H1 (cell line): Measurements from ENCODE around the gene PLA1A. TPM values are rescaled to one million over a fixed set of nuclear protein-coding genes. Genes with fewer than 3 reads are reported as not detected.

ENCODE experiments used
- BCL11A ChIP-seq, 2 experiments: IDR thresholded peaks; one replicate each; pipeline ENCODE4 v1.6.1; 2011; ENCODE audit warnings: low read depth in 2 of 2, low read length in 2 of 2, mild to moderate bottlenecking in 2 of 2
- EZH2 ChIP-seq: fragments of 200-600 bp; sonication (generic); IDR thresholded peaks from 2 replicates; pipeline ENCODE4 v1.7.1; 2012; ENCODE audit warnings: low read depth, mild to moderate bottlenecking, moderate library complexity, low read length, inconsistent platforms; ENCODE audit not compliant: severe bottlenecking
- POU5F1 ChIP-seq: IDR thresholded peaks from 2 replicates; pipeline ENCODE4 v1.6.1; 2011; ENCODE audit warnings: low read depth, mild to moderate bottlenecking, low read length, moderate library complexity
- RBBP5 ChIP-seq: IDR thresholded peaks from 2 replicates; pipeline ENCODE4 v1.7.1; 2012; ENCODE audit warnings: low read depth, mild to moderate bottlenecking, inconsistent platforms, low read length, moderate library complexity, borderline replicate concordance
- SAP30 ChIP-seq: fragments of 300-600 bp; sonication (generic); IDR thresholded peaks from 2 replicates; pipeline ENCODE4 v1.7.1; 2012; ENCODE audit warnings: low read length, moderate library complexity, mild to moderate bottlenecking, inconsistent platforms; ENCODE audit not compliant: insufficient read depth, insufficient replicate concordance
- SIRT6 ChIP-seq: IDR thresholded peaks from one replicate; pipeline ENCODE4 v1.7.1; 2012; ENCODE audit warnings: low read length, inconsistent platforms
- SP4 ChIP-seq: IDR thresholded peaks from 2 replicates; pipeline ENCODE4 v1.6.1; 2012; ENCODE audit warnings: low read length, inconsistent platforms
- TEAD4 ChIP-seq: IDR thresholded peaks from 2 replicates; pipeline ENCODE4 v1.6.1; 2012; ENCODE audit warnings: low read depth, low read length, inconsistent platforms, mixed read lengths
- polyA plus RNA-seq, 7 experiments: library from polyadenylated mRNA; depleted of rRNA in 3 of 7; stranded (reverse) in 5 of 7; unstranded in 2 of 7; fragments of >200 nt in 5 of 7; fragments of 200-250 nt in 2 of 7; gene quantifications; 1 replicate in 5 of 7; 2 replicates in 1 of 7; 4 replicates in 1 of 7; pipeline versions ENCODE4 v1.2.1 to v1.2.3, GENCODE V29; 2011 to 2013; ENCODE audit warnings: missing spikeins in 2 of 7, mixed read lengths in 2 of 7
- total RNA-seq: library from RNA; stranded (reverse); fragmentation: NEBNext Ultra II Directional; extraction: Animal tissue kit (Norgen Biotek cat#: 25700); gene quantifications from 2 replicates; pipeline ENCODE4 v1.2.1, GENCODE V29; 2021
- TF ChIP-seq, protein P1 (sequence below): fragments of 300-600 bp; sonication (generic); IDR thresholded peaks from 2 replicates; pipeline ENCODE4 v1.7.1; 2012; ENCODE audit warnings: low read length, moderate library complexity, mild to moderate bottlenecking, inconsistent platforms; ENCODE audit not compliant: insufficient replicate concordance

Gene PLA1A
- total and polyA plus RNA-seq, 2 of the 8 experiments (the other 6 are each of a cell fraction or from before 2014, with no cell fraction given) = not detected

DNA sequence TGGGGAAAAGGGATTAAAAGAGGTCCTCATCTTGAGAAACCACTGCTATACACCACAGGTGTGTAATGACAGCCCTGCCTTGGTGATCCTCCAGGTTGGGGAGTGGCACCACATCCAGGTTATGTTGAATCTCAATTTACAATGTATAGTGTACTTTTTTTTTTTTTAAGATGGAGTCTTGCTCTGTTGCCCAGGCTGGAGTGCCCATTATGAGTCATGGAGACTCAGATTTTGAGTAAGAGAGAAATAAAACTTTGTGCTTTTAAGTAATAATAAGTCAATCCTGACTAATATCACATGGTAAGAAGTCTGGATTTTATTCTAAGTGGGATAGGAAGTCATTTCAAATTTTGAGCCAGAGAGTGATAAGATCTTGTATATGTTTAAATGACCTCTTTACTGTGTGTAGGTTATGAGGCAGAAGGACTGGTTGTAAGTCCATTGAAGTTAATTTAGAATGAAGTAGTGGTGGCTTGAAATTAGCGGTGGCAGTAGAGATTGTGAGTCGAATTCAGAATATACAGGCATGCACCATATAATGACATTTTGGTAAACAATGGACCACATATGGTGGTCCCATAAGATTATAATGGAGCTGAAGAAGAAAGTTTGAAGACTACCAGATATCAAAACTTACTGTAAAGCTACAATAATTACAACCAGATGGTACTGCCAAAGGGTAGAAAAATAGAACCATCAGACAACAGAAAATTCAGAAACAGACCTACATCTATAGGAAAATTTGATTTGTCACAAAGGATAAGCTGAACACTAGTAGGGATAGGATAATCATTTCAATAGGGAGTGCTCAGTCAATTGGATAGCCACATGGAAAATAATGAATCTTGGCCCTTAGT is 42.0 kb downstream of the PLA1A start (continued):
- TF ChIP-seq, protein P1, sequence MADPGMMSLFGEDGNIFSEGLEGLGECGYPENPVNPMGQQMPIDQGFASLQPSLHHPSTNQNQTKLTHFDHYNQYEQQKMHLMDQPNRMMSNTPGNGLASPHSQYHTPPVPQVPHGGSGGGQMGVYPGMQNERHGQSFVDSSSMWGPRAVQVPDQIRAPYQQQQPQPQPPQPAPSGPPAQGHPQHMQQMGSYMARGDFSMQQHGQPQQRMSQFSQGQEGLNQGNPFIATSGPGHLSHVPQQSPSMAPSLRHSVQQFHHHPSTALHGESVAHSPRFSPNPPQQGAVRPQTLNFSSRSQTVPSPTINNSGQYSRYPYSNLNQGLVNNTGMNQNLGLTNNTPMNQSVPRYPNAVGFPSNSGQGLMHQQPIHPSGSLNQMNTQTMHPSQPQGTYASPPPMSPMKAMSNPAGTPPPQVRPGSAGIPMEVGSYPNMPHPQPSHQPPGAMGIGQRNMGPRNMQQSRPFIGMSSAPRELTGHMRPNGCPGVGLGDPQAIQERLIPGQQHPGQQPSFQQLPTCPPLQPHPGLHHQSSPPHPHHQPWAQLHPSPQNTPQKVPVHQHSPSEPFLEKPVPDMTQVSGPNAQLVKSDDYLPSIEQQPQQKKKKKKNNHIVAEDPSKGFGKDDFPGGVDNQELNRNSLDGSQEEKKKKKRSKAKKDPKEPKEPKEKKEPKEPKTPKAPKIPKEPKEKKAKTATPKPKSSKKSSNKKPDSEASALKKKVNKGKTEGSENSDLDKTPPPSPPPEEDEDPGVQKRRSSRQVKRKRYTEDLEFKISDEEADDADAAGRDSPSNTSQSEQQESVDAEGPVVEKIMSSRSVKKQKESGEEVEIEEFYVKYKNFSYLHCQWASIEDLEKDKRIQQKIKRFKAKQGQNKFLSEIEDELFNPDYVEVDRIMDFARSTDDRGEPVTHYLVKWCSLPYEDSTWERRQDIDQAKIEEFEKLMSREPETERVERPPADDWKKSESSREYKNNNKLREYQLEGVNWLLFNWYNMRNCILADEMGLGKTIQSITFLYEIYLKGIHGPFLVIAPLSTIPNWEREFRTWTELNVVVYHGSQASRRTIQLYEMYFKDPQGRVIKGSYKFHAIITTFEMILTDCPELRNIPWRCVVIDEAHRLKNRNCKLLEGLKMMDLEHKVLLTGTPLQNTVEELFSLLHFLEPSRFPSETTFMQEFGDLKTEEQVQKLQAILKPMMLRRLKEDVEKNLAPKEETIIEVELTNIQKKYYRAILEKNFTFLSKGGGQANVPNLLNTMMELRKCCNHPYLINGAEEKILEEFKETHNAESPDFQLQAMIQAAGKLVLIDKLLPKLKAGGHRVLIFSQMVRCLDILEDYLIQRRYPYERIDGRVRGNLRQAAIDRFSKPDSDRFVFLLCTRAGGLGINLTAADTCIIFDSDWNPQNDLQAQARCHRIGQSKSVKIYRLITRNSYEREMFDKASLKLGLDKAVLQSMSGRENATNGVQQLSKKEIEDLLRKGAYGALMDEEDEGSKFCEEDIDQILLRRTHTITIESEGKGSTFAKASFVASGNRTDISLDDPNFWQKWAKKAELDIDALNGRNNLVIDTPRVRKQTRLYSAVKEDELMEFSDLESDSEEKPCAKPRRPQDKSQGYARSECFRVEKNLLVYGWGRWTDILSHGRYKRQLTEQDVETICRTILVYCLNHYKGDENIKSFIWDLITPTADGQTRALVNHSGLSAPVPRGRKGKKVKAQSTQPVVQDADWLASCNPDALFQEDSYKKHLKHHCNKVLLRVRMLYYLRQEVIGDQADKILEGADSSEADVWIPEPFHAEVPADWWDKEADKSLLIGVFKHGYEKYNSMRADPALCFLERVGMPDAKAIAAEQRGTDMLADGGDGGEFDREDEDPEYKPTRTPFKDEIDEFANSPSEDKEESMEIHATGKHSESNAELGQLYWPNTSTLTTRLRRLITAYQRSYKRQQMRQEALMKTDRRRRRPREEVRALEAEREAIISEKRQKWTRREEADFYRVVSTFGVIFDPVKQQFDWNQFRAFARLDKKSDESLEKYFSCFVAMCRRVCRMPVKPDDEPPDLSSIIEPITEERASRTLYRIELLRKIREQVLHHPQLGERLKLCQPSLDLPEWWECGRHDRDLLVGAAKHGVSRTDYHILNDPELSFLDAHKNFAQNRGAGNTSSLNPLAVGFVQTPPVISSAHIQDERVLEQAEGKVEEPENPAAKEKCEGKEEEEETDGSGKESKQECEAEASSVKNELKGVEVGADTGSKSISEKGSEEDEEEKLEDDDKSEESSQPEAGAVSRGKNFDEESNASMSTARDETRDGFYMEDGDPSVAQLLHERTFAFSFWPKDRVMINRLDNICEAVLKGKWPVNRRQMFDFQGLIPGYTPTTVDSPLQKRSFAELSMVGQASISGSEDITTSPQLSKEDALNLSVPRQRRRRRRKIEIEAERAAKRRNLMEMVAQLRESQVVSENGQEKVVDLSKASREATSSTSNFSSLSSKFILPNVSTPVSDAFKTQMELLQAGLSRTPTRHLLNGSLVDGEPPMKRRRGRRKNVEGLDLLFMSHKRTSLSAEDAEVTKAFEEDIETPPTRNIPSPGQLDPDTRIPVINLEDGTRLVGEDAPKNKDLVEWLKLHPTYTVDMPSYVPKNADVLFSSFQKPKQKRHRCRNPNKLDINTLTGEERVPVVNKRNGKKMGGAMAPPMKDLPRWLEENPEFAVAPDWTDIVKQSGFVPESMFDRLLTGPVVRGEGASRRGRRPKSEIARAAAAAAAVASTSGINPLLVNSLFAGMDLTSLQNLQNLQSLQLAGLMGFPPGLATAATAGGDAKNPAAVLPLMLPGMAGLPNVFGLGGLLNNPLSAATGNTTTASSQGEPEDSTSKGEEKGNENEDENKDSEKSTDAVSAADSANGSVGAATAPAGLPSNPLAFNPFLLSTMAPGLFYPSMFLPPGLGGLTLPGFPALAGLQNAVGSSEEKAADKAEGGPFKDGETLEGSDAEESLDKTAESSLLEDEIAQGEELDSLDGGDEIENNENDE = no peak
- TF ChIP-seq RBBP5 (no peak), SAP30 (no peak), SIRT6 (no peak), SP4 (no peak), TEAD4 (no peak), BCL11A (IDR thresholded peaks at IDR 0.05; ENCODE audit: low read depth in 2 of 2, low read length in 2 of 2) (no peak), POU5F1 (no peak), EZH2 (no peak)
